SK-N-SH treated with all-trans-retinoic acid at 6 μM for 48 hours (cell line): ENCODE measurements around the gene BBC3.

Source experiments
- ESRRG ChIP-seq: fragments of 250-450 bp; sonication (Bioruptor Pico); IDR thresholded peaks from 2 replicates; pipeline ENCODE4 v1.6.1; 2021; ENCODE audit warnings: mild to moderate bottlenecking
- RARB ChIP-seq: fragments of 250-450 bp; sonication (Bioruptor Pico); IDR thresholded peaks from 2 replicates; pipeline ENCODE4 v1.8.0; 2021; ENCODE audit warnings: mild to moderate bottlenecking, moderate library complexity
- TCF4 ChIP-seq: fragments of 250-450 bp; sonication (Bioruptor Pico); IDR thresholded peaks from 2 replicates; pipeline ENCODE4 v1.8.0; 2021; ENCODE audit warnings: mild to moderate bottlenecking, moderate library complexity, borderline replicate concordance
- ZFP3 ChIP-seq: fragments of 250-450 bp; sonication (Bioruptor Pico); IDR thresholded peaks from 2 replicates; pipeline ENCODE4 v1.5.0; 2020; ENCODE audit warnings: mild to moderate bottlenecking, moderate library complexity
- ZFP30 ChIP-seq: fragments of 450-650 bp; formaldehyde crosslinking; IDR thresholded peaks from 2 replicates; pipeline ENCODE4 v1.5.0; 2022; ENCODE audit warnings: mild to moderate bottlenecking, moderate library complexity
- ZNF565 ChIP-seq: fragments of 450-650 bp; formaldehyde crosslinking; conservative IDR thresholded peaks from 2 replicates; pipeline ENCODE4 v1.5.0; 2020; ENCODE audit warnings: low read depth, mild to moderate bottlenecking, moderate library complexity
- ZNF70 ChIP-seq: fragments of 450-650 bp; formaldehyde crosslinking; IDR thresholded peaks from 2 replicates; pipeline ENCODE4 v1.5.0; 2020; ENCODE audit warnings: mild to moderate bottlenecking, moderate library complexity
- TF ChIP-seq, protein P1 (sequence below): fragments of 250-450 bp; sonication (Bioruptor Pico); IDR thresholded peaks from 2 replicates; pipeline ENCODE4 v1.8.0; 2020; ENCODE audit warnings: mild to moderate bottlenecking, moderate library complexity, borderline replicate concordance
- TF ChIP-seq, protein P2 (sequence below): fragments of 250-450 bp; sonication (Bioruptor Pico); IDR thresholded peaks from 2 replicates; pipeline ENCODE4 v1.8.0; 2021; ENCODE audit warnings: low read depth, mild to moderate bottlenecking, moderate library complexity, borderline replicate concordance

- TF ChIP-seq ZFP30 (CRISPR knock-in tag) = no peak
- TF ChIP-seq, protein P1, sequence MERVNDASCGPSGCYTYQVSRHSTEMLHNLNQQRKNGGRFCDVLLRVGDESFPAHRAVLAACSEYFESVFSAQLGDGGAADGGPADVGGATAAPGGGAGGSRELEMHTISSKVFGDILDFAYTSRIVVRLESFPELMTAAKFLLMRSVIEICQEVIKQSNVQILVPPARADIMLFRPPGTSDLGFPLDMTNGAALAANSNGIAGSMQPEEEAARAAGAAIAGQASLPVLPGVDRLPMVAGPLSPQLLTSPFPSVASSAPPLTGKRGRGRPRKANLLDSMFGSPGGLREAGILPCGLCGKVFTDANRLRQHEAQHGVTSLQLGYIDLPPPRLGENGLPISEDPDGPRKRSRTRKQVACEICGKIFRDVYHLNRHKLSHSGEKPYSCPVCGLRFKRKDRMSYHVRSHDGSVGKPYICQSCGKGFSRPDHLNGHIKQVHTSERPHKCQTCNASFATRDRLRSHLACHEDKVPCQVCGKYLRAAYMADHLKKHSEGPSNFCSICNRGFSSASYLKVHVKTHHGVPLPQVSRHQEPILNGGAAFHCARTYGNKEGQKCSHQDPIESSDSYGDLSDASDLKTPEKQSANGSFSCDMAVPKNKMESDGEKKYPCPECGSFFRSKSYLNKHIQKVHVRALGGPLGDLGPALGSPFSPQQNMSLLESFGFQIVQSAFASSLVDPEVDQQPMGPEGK = peak; percentile 33; the same call in 1 of the 2 replicates
- TF ChIP-seq, protein P2, sequence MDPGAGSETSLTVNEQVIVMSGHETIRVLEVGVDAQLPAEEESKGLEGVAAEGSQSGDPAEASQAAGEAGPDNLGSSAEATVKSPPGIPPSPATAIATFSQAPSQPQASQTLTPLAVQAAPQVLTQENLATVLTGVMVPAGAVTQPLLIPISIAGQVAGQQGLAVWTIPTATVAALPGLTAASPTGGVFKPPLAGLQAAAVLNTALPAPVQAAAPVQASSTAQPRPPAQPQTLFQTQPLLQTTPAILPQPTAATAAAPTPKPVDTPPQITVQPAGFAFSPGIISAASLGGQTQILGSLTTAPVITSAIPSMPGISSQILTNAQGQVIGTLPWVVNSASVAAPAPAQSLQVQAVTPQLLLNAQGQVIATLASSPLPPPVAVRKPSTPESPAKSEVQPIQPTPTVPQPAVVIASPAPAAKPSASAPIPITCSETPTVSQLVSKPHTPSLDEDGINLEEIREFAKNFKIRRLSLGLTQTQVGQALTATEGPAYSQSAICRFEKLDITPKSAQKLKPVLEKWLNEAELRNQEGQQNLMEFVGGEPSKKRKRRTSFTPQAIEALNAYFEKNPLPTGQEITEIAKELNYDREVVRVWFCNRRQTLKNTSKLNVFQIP = no peak
- no peak for TF ChIP-seq ESRRG (CRISPR knock-in tag)
- TF ChIP-seq ZFP3 (CRISPR knock-in tag) = no peak
- no peak for TF ChIP-seq ZNF70 (CRISPR knock-in tag)
- TF ChIP-seq ZNF565 (CRISPR knock-in tag) = no peak
- TF ChIP-seq RARB (CRISPR knock-in tag) = no peak
- peak; percentile 71 for TF ChIP-seq TCF4 (CRISPR knock-in tag)
Observed at GRCh38 chr19:47190167-47190727, 40.8 kb downstream of the BBC3 start.
